ENCODE results near the gene KMO.

KMO gene

GRCh38 chr1:241536304-241536703, 4.1 kb downstream of the KMO start:
- TF ChIP-seq CTCF (IDR thresholded peaks at IDR 0.05; ENCODE audit: low read depth, low read length): no peak
- no peak overlapping the region for H3K4me3 ChIP-seq (replicated peaks in 1 of 2; ENCODE audit: low read depth in 2 of 2, low read length in 2 of 2)
- DNase-seq (ENCODE audit: low read depth in 2 of 2): no peak

- no peak overlapping the region for H3K4me3 ChIP-seq (replicated peaks in 1 of 2; ENCODE audit: low read depth in 2 of 2, low read length in 2 of 2)
- no peak for DNase-seq (ENCODE audit: low read depth in 2 of 2)
Measured at GRCh38 chr1:241536969-241537368, 4.8 kb downstream of the KMO start.

GRCh38 chr1:241542199-241542907, 10.2 kb downstream of the KMO start:
- DNase-seq (ENCODE audit: low read depth in 2 of 2): no peak
- no peak for TF ChIP-seq CTCF (IDR thresholded peaks at IDR 0.05; ENCODE audit: low read depth, low read length)
- no peak overlapping the region for H3K4me3 ChIP-seq (replicated peaks in 1 of 2; ENCODE audit: low read depth in 2 of 2, low read length in 2 of 2)

More at GRCh38 chr1:241536969-241537368, 4.8 kb downstream of the KMO start:
- no peak for TF ChIP-seq CTCF (IDR thresholded peaks at IDR 0.05; ENCODE audit: low read depth, low read length)

GRCh38 chr1:241548008-241548407, 15.8 kb downstream of the KMO start:
- no peak overlapping the region for H3K4me3 ChIP-seq (replicated peaks in 1 of 2; ENCODE audit: low read depth in 2 of 2, low read length in 2 of 2)
- no peak for DNase-seq (ENCODE audit: low read depth in 2 of 2)
- no peak for TF ChIP-seq CTCF (IDR thresholded peaks at IDR 0.05; ENCODE audit: low read depth, low read length)

- no peak for DNase-seq (ENCODE audit: low read depth in 2 of 2)
- H3K4me3 ChIP-seq (replicated peaks in 1 of 2; ENCODE audit: low read depth in 2 of 2, low read length in 2 of 2): no peak overlapping the region
- TF ChIP-seq CTCF (IDR thresholded peaks at IDR 0.05; ENCODE audit: low read depth, low read length): no peak
Measured at GRCh38 chr1:241550318-241550717, 18.1 kb downstream of the KMO start.

GRCh38 chr1:241551759-241552638, 19.8 kb downstream of the KMO start:
- TF ChIP-seq CTCF (IDR thresholded peaks at IDR 0.05; ENCODE audit: low read depth, low read length): no peak
- H3K4me3 ChIP-seq (replicated peaks in 1 of 2; ENCODE audit: low read depth in 2 of 2, low read length in 2 of 2): no peak overlapping the region
- DNase-seq (ENCODE audit: low read depth in 2 of 2): peak; percentile 6 to 18
